HG03575 (cell line): Measurements from ENCODE around the gene RAB11B.
"Not testable (repeated sequence)": the region's sequence is repeated elsewhere in the genome, so short reads cannot be mapped to it uniquely, and the experiment has no call there.

Experiments
- ATAC-seq: cut with Tn5 transposase; IDR thresholded peaks from one replicate; pipeline ENCODE4 v1.9.1; 2021; ENCODE audit not compliant: unreplicated experiment, insufficient number of reproducible peaks, low FRiP score; ENCODE audit errors: extremely low read depth

RAB11B gene

GRCh38 chr19:8413629-8413995, 23.5 kb downstream of the RAB11B start:
- ATAC-seq: no peak

GRCh38 chr19:8416796-8417195, 26.6 kb downstream of the RAB11B start:
- ATAC-seq: no peak

GRCh38 chr19:8421484-8422461, 31.6 kb downstream of the RAB11B start:
- ATAC-seq: no peak

GRCh38 chr19:8423817-8424223, 33.7 kb downstream of the RAB11B start:
- ATAC-seq: no peak

- ATAC-seq: not testable (repeated sequence)
Observed at GRCh38 chr19:8425331-8425730, 35.2 kb downstream of the RAB11B start.

GRCh38 chr19:8426283-8426682, 36.1 kb downstream of the RAB11B start:
- no peak for ATAC-seq

GRCh38 chr19:8429044-8429443, 38.9 kb downstream of the RAB11B start:
- ATAC-seq: no peak

- no peak for ATAC-seq
Observed at GRCh38 chr19:8429826-8430225, 39.7 kb downstream of the RAB11B start.

GRCh38 chr19:8430650-8431049, 40.5 kb downstream of the RAB11B start:
- ATAC-seq: no peak

GRCh38 chr19:8438236-8438635, 48.1 kb downstream of the RAB11B start:
- ATAC-seq: no peak

- ATAC-seq: no peak
Observed at GRCh38 chr19:8441725-8442544, 51.8 kb downstream of the RAB11B start.

GRCh38 chr19:8444140-8444676, 54.0 kb downstream of the RAB11B start:
- not testable (repeated sequence) for ATAC-seq

GRCh38 chr19:8444677-8445487, 54.7 kb downstream of the RAB11B start, which contains the start of gene HNRNPM:
HNRNPM (plus strand) TSS chr19:8444975; CDS start chr19:8444999, 24 bp downstream.
- peak; percentile 42 for ATAC-seq

GRCh38 chr19:8445488-8446001, 55.4 kb downstream of the RAB11B start:
- ATAC-seq: no peak

- no peak for ATAC-seq
Observed at GRCh38 chr19:8446061-8446709, 56.0 kb downstream of the RAB11B start.

- ATAC-seq: no peak
Observed at GRCh38 chr19:8449830-8450229, 59.7 kb downstream of the RAB11B start.

GRCh38 chr19:8451377-8451776, 61.2 kb downstream of the RAB11B start:
- ATAC-seq: no peak

GRCh38 chr19:8451885-8452284, 61.7 kb downstream of the RAB11B start:
- ATAC-seq: no peak
